ENCODE results near the gene RABEP2.
"Not testable (repeated sequence)": the region's sequence is repeated elsewhere in the genome, so short reads cannot be mapped to it uniquely, and the experiment has no call there.

The RABEP2 gene

DNA sequence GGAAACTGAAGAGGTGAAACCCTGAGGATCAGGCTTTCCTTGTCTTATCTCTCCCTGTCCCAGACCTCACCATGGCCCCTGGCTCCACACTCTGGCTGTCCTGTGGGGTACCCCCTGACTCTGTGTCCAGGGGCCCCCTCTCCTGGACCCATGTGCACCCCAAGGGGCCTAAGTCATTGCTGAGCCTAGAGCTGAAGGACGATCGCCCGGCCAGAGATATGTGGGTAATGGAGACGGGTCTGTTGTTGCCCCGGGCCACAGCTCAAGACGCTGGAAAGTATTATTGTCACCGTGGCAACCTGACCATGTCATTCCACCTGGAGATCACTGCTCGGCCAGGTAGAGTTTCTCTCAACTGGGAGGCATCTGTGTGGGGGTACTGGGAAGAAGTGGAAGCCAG is 8.1 kb upstream of the RABEP2 start:
- no peak for DNase-seq (ENCODE audit: low read depth in 2 of 2)

DNA sequence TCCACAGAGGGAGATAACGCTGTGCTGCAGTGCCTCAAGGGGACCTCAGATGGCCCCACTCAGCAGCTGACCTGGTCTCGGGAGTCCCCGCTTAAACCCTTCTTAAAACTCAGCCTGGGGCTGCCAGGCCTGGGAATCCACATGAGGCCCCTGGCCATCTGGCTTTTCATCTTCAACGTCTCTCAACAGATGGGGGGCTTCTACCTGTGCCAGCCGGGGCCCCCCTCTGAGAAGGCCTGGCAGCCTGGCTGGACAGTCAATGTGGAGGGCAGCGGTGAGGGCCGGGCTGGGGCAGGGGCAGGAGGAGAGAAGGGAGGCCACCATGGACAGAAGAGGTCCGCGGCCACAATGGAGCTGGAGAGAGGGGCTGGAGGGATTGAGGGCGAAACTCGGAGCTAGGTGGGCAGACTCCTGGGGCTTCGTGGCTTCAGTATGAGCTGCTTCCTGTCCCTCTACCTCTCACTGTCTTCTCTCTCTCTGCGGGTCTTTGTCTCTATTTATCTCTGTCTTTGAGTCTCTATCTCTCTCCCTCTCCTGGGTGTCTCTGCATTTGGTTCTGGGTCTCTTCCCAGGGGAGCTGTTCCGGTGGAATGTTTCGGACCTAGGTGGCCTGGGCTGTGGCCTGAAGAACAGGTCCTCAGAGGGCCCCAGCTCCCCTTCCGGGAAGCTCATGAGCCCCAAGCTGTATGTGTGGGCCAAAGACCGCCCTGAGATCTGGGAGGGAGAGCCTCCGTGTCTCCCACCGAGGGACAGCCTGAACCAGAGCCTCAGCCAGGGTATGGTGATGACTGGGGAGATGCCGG is 7.5 kb upstream of the RABEP2 start:
- no peak for DNase-seq (ENCODE audit: low read depth in 2 of 2)

DNA sequence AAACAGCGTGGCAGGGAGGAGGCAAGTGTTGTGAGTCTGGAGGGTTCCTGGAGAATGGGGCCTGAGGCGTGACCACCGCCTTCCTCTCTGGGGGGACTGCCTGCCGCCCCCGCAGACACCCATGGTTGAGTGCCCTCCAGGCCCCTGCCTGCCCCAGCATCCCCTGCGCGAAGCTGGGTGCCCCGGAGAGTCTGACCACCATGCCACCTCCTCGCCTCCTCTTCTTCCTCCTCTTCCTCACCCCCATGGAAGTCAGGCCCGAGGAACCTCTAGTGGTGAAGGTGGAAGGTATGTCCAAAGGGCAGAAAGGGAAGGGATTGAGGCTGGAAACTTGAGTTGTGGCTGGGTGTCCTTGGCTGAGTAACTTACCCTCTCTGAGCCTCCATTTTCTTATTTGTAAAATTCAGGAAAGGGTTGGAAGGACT is 6.8 kb upstream of the RABEP2 start, which contains the start of gene CD19:
TSS of gene CD19 (plus strand) at position 171 of the 425 bp plus-strand sequence. CDS start at position 201, 30 bp downstream.
- DNase-seq (ENCODE audit: low read depth in 2 of 2), result no peak

DNA sequence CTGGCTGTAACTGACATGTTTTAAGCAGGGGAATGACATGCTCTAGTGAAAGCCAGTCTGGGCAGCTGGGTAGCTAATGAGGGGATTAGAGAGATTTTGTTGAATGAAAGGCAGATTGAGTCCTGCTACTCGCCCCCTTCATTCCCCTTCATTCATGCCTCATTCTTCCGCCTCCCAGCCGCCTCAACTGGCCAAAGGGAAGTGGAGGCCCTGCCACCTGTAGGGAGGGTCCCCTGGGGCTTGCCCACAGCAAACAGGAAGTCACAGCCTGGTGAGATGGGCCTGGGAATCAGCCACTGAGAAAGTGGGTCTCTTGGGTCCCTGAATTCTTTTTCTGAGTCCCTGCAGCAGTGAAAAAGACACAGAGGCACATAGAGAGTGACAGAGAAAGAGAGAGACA is 5.6 kb upstream of the RABEP2 start:
- no peak for DNase-seq (ENCODE audit: low read depth in 2 of 2)

DNA sequence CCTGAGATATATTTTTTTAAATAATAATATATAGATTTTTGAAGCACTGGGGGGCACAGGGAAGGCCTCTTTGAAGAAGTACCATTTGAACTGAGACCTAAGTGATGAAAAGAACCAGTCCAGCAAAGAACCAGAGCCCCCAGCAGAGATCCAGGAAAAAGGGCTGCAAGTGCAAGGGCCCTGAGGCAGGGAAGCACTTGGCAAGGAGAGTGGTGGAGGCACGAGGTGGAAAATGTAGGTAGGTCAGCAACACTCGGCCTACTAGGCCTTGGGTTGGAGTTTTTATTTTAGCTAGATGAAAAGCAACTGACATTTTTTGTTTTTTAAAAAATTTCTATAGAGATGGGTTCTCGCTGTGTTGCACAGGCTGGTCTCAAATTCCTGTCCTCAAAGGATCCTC is 5.2 kb upstream of the RABEP2 start:
- DNase-seq (ENCODE audit: low read depth in 2 of 2), result no peak

DNA sequence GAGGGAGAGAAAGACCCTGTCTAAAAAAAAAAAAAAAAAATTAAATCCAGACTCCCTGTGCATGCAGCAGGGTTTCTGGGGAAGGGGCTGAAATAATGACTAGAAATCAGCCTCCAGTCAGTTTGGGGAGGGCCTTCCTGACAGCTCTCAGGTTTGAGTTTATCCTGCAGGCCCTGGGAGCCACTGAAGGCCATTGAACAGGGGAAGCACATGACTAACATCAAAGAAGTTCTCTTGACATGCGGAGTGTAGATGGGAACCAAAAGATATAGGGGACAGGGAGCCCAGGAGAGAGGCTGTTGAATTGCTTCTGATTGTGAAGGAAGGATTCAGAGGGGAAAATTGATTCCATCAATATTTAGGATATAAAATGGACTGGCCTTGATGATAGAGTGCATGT is 2.8 kb upstream of the RABEP2 start:
- no peak for DNase-seq (ENCODE audit: low read depth in 2 of 2)

DNA sequence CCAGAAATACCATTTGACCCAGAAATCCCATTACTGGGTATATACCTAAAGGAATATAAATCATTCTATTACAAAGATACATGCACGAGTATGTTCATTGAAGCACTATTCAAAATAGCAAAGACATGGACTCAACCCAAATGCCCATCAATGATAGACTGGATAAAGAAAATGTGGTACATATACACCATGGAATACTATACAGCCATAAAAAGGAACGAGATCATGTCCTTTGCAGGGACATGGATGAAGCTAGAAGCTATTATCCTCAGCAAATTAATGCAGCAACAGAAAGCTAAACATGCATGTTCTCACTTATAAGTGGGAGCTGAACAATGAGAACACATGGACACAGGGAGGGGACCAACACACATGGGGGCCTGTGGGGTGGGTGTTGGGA is 1.2 kb upstream of the RABEP2 start:
- DNase-seq (ENCODE audit: low read depth in 2 of 2), result not testable (repeated sequence)

DNA sequence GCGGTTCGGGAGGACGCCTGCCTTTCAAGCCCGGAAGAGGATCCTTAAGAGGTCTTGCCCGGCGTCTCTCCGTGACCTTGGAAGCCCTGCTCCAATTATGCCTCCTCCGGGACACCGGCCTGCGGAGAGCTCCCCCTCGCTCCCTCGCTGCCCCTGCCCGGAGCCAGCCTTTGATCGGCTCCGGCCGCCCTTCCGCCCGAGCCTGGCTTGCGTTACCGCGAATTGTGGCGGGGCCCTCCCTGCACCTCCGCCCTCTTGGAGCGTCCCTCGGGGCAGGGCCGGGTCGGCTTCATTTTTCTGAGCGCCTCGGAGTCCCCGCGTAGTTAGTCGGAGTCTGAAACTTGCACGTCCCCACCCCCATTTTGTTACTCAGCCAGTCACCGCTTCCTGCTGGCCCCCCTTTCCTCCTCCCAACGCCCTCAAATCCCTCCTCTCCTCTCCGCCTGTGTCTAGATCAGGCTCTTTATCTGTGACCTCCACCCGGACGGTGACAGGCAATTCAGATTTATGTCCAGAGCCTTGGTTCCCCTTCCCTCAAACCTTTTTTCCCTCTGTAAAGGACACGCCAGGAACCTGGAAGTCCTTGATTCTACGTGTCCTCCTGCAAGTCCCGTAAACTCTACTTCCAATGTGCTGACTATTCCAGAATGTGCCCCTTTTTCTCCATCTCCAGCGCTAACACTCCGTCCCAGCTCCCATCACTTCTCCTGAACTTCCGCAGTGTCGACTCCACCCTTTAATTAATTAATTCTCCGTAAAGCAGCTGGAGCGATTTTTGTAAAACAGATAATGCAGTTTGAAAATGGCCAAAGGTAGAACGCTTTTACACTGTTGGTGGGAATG is 569 bp upstream of the RABEP2 start:
- DNase-seq (ENCODE audit: low read depth in 2 of 2), result peak; percentile 51 to 52

DNA sequence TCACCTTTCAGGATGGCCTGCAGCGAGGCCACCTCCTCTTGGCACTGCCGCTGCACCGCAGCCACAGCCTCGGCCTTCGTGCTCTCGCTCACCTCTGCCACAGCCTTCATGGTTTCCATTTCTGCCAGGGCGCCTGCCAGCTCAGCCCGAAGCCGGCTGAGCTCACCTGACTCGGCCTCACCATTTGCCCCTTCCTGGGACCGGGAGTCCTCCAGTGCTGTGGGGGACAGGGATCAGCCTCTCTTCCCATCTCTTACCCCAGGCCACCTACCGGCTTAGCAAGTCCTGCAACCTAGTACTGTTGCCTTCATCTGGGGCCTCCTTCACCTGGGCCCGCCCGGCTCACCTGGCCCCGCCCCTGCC is 658 bp downstream of the RABEP2 start:
- DNase-seq (ENCODE audit: low read depth in 2 of 2), result no peak

DNA sequence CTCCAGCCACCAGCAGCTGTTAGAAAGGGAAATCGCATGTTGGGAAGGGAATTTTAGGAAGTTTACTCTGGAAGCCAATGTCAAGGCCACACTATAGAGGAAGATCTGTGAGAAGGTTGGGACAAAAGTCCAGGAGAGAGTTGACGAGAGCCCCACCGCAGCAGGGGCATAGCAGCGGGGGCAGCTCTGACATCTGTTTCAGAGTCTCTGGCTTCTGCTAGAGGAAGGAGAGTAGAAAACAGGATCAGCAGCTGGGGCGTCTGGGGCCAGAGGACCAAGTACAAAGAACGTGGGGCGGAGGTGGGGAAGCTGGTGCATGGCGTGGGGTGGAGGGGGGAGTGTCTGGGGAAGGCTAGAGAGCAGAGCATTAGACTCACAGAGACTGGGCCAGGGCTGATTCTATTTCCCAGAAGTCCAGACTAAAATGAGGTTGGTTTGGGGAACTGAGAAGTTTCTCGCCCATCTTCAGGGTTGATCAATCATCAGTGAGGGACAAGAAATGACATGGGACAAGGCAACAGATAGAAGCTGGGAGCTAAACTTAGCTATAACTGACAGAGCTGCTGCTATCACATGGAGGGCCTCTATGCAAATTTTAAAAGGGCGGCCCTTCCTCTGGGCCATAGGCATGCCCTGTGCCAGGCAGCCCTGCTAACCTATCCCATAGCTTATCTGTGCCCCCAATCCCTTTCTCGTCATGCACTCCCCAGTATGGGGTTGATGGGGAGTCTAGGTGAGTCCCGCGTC is 1.2 kb downstream of the RABEP2 start:
- no peak for DNase-seq (ENCODE audit: low read depth in 2 of 2)

DNA sequence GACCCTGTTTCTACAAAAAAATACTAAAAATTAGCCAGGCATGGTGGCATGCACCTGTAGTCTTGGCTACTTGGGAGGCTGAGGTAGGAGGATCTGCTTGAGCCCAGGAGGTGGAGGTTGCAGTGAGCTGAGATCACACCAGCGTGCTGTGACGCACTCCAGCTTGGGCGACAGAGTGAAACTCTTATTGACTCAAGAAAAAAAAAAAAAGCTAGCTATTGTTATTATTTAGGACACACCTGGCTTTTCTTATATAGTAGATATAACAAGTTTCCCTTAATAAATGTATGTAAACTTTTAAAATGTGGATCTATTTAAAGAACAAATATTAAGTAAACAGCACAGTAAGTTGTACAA is 1.8 kb downstream of the RABEP2 start:
- DNase-seq (ENCODE audit: low read depth in 2 of 2), result no peak

DNA sequence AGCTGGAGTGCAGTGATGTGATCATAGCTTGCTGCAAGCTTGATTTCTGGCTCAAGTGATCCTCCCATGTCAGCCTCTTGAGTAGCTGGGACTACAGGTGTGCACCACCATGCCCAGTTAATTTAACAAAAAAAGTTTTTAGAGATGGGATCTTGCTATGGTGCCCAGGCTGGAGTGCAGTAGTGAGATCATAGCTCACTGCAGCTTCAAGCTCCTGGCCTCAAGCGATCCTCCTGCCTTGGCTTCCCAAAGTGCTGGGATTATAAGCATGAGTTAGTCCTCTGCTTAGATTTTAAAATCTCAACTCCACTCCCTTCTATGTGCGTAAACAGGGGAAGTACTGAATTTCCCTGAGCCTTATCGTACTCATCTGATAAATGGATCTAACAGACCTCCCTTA is 6.3 kb downstream of the RABEP2 start:
- no peak for DNase-seq (ENCODE audit: low read depth in 2 of 2)

DNA sequence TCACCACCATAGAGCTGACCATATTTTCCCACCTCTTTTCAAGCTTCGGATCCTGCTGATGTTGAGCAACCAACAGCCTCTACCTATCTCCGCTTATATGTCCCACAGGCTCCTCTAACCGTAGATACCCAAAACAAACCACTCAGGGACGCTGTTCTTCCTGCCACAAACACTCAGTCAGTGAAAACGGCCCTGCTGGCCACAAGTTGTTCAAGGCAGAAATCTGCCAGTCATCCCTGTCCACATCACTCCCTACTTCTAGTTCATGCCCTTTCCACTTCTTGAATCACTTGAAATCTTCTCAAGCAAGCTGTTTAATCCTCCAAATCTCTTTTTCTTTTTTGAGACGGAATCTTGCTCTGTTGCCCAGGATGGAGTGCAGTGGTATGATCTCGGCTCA is 7.9 kb downstream of the RABEP2 start:
- DNase-seq (ENCODE audit: low read depth in 2 of 2), result no peak

DNA sequence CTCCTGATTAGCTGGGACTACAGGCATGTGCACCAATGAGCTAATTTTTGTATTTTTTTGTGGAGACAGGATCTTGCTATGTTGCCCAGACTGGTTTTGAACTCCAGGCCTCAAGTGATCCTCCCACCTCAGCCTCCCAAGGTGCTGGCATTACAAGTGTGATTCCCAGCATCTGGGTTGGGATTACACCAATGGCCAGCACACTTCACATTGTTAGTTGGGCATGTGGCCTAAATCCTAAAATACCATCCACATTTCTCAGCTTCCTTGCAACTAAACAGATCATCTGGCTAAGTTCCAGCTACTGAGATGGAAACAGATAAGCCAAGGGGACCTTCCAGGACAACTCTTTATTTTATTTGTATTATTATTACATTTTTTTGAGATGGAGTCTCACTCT is 9.9 kb downstream of the RABEP2 start:
- DNase-seq (ENCODE audit: low read depth in 2 of 2), result peak; percentile 30 to 31

DNA sequence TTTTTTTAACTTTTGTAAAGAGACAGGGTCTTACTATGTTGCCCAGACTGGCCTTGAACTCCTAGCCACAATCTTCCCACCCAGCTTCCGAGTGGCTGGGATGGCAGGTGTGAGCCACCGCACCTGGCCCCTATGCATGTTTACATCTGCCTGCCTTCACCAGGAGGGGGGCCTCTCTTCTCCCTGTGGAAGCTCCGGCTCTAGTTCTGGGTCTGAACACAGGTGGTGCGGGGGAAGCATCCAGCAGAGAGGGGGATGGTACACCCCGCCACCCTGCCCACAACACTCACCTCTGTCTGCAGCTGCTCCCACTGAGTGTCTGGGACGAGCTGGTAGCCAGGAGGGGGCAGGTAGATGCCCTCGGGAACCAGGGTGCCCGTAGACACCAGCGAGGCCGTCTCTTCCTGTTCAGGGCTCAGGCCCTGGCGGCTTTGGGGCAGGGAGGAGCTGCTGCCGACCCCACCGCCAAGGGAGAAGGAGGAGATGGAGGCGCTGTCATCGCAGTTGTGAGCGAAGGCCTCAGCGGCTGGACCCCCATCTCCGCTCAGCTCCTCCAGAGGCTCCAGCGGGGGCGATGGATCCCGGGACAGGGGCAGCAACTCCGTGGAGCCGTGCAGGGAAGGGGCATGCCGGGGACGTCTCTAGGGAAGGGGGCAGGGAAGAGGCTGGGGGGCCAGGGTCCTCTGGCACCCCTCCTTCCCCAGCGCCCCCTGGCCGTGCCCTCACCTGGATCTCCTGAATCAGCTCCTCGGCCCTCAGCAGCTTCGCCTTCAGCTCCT is 10.9 kb downstream of the RABEP2 start:
- DNase-seq (ENCODE audit: low read depth in 2 of 2), result no peak

DNA sequence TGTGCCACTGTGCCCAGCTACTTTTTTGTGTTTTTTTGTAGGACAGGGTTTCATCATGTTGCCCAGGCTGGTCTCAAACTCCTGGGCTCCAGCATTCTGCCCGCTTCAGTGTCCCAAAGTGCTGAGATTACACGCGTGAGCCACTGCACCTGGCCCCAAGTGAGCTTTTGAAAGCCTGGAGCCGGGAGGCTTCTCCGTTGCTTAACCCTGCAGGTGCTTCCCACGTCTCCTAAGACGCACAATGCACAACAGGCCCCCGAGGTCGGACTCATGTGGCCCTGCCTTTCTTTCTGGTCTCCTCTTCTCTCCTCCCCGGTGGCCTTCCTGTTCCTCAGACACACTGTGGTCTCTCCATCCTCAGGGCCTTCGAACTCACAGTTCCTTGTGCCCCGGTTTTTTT is 12.5 kb downstream of the RABEP2 start:
- no peak for DNase-seq (ENCODE audit: low read depth in 2 of 2)

DNA sequence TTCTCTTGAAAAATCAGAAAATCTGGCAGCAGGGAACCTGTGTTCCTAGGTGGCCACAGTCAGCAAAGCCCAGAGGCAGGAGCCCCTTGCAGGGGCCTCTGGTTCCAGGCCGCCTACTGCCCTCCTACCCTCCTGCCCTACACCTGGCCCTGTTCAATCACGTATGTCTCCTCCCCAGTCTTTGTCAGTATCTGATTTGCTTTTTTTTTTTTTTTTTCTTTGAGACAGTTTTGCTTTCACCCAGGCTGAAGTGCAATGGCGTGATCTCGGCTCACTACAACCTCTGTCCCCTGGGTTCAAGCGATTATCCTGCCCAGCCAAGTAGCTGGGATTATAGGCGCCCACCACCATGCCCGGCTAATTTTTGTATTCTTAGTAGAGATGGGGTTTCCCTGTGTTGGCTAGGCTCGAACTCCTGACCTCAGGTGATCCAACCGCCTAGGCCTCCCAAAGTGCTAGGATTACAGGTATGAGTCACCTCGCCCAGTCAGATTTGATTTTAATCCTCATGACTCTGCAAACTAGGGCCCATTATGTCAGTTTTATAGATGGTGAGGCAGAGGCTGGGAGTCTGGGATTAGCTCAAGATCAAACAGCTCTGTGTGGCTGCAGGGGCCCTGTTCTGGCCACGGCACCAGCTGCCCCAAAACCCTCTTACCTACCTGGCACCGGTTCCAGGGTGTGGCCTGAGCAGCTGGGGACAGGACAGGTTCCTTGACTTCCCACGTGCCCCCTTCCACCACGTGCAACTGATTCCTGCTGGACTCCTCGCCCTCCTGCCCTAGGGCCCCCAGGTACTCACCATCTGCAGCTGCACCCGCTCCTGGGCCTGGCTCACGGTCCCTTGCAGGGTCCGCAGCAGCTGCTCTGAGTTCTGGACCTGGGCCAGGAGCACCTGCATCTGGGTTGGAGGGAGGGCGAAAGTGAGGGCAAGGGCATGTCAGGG is 14.7 kb downstream of the RABEP2 start:
- no peak for DNase-seq (ENCODE audit: low read depth in 2 of 2)

DNA sequence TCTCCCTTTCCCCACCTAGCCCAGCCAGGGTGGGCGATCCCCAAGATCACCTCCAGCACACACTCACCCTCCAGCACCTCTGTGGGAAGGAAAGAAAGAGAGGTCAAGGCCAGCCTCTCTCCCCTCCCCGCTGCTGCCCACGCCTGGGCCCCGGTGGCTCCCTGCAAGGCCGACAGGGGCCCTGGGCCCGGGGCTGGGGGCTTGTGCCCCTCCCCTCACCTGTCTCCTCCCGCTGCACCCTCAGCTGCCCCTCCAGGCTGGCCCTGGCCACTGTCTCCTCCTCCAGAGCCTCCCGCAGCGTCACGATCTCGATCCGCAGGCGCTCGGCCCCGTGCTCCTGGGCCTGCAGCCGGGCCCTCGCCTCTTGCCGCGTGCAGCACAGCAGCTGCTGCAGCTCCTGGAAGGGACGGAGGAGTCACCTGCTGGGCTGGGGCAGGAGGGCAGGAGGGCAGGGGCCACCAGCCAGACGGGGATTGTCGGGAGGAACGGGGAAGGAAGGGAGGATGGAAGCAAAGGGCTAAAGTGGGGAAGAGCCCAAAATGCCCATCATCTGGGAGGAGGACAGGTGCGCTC is 19.2 kb downstream of the RABEP2 start:
- DNase-seq (ENCODE audit: low read depth in 2 of 2), result no peak

DNA sequence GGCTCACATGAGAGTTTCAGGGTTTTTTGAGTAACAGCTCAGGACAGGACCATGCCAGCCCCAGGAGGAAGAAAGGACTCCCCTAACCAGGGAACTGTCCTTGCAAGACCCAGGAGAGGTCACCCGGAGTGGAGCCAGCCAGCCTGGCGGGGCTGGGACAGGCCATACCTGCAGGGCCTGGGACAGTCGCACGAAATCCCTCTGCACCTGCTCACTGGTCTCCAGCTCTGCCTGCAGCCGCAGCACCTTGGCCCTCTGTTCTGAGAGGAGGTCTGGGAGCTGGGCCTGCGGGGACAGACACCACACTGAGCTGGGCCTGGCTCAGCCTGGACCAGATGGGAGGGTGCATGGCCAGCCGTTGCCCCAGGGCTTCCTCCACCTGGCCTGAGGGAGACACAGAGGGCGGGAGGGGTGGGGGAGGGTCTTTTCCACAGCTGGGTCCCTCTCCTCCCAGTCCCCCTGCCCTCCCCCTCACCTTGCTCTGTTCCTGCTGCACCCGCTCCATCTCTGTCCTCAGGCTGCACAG is 19.7 kb downstream of the RABEP2 start:
- DNase-seq (ENCODE audit: low read depth in 2 of 2), result no peak

DNA sequence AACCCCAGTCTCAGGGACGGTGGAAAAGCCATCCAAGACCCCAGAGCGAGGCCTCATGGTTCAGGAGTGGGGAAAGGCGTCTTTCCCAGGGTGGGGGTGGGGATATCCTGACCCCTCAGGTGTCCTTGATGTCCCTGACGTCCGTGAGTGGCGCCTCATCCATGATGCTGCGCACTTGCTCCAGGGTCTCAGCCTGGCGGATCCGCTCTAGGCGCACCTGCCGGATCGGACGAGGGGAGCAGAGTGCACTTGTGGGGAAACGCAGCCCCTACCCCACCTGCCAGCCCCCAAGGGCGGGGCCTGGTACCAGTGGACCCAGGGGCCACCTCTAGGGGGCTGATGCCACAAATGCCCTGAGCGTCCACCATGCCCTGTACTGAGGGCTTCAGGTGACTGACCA is 20.2 kb downstream of the RABEP2 start:
- DNase-seq (ENCODE audit: low read depth in 2 of 2), result no peak
